ENCODE results near the gene SMARCE1.

Gene SMARCE1

GRCh38 chr17:40647624-40648383 lies at the start of gene SMARCE1:
Gene SMARCE1 (minus strand): TSS chr17:40647818. CDS start chr17:40645802, 2,016 bp downstream.
- DNase-seq: peak; percentile 48 to 73

GRCh38 chr17:40697297-40697696 lies 49.7 kb upstream of the SMARCE1 start:
- DNase-seq: no peak

DNA sequence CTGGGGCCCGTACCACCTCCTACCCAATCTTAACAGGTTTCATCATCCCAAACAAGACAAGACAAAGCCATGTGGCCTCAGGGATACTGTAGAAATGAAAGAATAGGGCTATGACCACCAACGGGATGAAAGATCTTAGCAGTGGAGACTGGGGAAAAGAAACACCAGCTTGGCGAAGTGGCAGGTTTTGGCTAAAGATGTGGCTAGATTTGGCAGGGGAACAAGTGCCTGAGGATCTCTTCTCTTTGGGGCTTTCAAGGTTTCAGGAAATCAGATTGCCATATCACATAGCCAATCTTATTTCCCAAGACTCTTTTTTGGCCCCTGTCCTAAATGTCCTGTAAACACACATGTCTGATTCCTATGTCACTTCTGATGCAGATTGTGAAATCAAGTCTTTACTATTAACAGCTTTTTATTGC lies 49.0 kb upstream of the SMARCE1 start:
- DNase-seq: no peak

DNA sequence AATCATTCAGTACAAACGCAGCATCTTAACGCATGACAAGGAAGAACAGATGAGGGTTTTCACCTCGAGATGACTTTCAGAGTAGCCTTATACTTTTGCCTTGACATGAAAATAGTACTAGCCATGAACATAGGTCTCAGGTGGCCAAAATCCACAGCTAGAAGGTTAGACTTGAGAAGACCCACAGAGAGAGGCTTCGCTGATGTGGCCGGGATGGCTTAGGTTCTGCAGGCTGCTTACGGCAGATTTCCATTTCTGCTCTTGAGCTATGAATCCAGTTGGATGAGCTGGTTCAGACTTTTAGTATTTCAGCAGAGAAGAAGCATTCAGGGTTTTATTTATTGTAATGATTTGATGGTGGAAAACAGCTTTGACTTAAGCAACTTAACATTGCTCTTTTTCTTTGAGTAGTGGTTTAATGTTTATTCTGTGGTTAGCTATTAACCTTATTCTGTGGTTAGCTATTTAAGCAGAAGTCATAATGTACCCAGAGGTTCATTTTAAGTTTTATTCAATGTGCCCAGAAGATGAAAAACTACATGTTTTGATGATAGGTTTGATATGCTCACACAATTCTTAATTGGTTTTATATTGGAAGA lies 48.4 kb upstream of the SMARCE1 start:
- DNase-seq: no peak

DNA sequence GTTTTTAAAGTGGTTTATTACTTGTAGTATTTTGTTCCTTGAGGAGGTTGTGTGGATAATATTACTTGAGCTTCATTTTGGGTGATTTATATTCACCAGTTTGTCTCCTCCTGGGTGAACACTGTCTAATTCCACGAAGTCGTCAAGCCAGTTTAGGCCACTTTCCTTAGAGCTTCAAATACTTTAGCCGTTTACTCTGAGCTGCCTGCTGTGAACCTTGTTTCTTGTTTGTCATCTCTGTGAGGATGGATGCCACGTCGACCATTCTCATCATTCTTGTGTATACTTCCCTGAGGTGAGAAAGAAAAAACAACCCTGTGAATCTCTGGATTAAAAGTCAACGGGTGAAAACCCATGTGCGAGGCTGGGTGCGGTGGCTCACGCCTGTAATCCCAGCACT lies 47.0 kb upstream of the SMARCE1 start:
- DNase-seq: no peak

- DNase-seq: no peak
These were observed 39.5 kb upstream of the SMARCE1 start for GRCh38 chr17:40687106-40687505.

DNA sequence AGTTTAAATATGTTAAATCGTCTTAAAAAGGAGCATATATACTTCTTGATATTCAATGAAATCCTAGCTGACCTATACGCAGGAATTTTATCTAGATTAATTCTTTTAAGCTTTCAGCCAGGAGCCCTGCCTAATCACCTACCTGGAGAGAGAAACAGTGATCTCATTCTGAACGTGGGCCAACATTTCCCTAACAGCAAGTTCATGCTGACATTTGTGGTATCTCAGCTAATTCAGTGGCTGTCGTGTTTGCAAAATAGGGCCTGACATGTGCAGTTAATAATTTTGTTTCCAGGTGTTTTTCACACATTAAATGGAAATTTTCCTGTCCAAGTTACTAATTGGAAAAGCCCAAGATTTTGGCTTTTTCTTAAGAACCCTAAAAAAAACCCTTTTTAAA lies 38.6 kb upstream of the SMARCE1 start:
- no peak for DNase-seq

DNA sequence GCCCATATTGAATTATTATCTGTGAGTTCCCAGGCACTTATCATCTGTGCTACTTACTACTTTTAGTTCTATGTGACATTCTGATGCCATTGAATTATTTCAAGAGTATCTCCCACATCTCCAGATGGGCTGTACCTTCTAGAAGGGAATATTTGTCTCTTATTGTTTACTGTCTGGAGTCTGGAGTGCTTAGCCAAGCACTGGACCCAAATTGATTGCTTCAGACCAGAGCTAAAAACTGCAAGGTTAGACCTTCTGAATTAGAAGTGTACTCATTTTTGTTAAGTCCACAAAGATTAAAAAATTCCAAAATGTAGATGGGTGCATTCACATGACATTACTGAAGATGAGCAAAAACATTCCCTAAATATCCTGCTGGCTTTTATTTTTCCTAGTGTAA lies 33.4 kb upstream of the SMARCE1 start:
- no peak for DNase-seq

- DNase-seq: no peak
These were observed 31.9 kb upstream of the SMARCE1 start for GRCh38 chr17:40679523-40679907.

DNA sequence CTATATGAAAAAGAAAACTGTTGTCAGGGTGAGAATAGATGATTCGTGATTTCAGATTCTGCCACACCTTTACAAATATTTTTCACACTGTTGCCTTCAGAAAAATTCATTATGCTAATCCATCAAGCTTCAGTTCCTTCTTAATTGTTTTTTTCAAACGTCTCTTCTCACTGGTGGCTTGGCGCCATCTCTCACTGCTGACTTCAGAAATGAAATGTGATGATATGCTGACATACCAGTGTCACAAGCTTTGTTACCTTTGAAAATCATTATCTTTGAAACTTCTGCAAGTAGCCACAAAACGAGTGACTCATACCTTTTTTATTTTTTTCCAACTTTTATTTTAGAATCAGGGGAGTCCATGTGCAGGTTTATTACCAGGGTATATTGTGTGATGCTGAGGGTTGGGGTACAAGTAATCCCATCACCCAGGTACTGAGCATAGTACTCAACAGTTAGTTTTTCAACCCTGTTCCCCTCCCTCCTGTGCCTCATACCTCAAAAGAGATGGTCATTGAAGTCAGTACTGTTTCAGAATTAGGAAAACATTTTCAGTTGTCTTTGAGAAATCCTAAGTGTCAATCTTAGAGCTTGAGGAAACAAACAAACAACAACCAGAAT lies 31.4 kb upstream of the SMARCE1 start:
- DNase-seq: no peak

GRCh38 chr17:40675905-40676304 lies 28.3 kb upstream of the SMARCE1 start:
- DNase-seq: no peak

DNA sequence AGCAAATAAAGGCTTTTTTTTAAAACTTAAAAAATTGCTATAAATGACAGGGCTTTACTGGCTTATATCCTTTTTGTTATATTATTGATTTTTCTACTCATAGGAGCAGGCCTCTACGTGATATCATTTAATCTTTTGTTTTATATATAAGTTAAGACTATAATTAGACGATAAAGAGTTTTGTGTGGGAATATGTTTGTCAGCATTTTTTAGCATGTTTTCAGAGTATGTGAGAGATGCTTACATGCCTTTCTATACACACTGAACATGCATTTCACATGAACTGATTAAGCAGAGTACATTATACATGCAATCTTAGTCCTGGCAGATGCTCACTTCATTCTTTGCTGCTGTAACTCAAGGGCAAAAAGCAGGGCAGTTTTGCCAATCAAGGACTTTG lies 25.0 kb upstream of the SMARCE1 start:
- DNase-seq: no peak

DNA sequence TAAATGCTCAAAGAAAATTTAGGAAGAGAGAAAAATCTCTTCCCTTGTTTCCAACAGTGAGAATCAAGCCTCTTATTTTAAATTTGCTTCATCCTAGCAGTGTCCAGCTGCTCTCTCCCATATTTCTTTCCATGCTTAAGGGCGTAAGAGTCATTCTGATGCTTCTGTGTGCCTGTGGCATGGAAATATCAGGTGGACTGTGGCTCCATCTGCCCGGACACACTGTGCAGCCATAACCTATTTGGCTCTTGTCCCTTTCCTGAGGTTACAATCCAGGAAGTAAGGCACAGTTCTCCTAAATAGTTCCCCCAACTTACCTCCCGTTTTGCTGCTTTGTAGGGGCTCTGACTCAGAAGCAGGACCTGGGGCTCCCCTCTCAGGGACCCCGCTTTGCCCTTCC lies 23.7 kb upstream of the SMARCE1 start:
- no peak for DNase-seq

- DNase-seq: no peak
These were observed 18.7 kb upstream of the SMARCE1 start for GRCh38 chr17:40666331-40666730.

- no peak for DNase-seq
These were observed 17.1 kb upstream of the SMARCE1 start, which contains the start of gene KRT222 for GRCh38 chr17:40664582-40665333. Gene KRT222 (minus strand): TSS chr17:40665177. CDS start chr17:40665099, 78 bp downstream.

DNA sequence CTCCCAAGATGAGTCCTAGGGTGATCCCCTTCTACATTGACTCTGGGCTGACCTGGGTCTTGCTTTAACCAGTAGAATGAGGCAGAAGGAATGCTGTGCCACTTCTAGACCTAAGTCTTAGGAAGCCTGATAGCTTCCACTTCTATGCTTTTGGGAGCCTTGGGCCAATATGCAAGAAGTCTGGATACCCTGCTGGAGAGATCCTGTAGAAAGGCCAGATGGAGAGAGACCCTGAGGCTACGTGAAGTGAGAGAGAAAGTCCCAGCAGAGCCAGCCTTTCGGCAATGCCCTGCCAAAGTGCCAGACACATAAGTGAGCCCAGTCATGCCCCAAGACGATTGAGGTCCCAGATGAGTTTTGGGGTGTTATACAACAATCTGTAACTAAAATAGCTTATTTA lies 15.6 kb upstream of the SMARCE1 start:
- no peak for DNase-seq

DNA sequence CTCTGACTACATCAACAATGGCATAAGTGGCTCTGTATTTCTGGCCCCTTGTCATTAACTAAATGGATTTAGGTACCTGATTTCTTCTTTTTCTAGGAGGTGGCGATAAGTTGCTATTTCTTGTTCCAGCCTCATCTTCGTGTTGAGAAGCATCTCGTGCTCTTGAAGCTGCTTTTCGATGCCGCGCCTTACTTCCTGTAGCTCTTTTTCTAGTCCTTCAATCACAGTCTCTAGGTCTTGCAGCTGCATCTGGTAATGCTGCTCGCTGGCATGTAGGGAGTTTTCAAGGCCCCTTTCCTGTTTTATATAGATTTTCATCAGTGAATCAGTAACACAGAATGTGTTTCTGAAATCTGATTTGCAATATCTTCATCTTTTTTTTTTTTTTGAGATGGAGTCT lies 12.3 kb upstream of the SMARCE1 start:
- DNase-seq: no peak

GRCh38 chr17:40658396-40658795 lies 10.8 kb upstream of the SMARCE1 start:
- no peak for DNase-seq

DNA sequence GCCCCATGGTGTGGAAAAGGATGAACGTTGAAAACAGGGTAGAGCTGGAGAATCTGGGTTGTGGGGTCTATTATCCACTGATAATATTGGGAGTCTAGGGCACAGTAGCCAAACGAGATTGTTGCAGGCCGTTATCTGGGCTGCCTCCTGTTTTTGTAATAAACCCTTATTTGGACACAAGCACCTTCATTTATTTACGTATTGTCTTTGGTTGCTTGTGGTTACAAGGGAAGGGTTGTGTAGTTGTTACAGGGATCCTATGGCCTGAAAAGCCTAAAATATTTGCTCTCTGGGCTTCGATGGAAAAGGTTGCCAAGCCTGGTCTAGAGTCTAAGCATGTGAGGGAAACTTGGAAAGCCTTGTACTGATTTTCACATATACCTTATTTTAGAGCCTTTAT lies 4.3 kb upstream of the SMARCE1 start:
- no peak for DNase-seq

DNA sequence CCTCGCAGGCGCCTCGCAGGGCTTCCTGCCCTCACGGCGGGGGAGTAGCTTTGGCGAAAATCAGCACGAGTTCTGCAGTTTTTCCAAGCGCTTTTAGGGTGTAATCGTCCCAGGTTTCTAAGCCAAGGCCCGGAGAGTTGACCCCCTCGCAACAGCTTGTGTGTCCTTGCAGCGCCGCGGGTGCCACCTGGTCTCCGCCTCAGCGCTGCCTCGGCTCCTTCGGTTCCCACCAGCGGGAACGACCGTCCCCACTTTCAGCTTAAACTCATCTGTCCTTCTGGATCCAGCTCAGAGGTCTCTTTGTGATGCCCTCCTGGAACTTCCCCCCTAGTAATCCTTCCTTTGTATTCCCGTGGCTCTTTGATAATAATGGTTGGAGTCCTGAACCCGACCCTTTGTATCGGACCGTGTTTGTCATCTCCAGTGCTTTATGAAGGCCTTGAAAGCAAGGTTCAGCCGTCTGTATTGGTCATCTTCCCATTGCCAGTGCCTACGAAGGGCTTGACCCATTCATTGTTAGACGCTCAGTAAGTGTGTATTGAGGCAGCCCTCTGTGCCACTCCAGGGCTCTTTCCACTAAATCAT lies 858 bp upstream of the SMARCE1 start:
- DNase-seq: peak in 1 of 2 experiments; percentile 42

- peak; percentile 25 to 33 for DNase-seq
These were observed 611 bp downstream of the SMARCE1 start for GRCh38 chr17:40646791-40647623.

DNA sequence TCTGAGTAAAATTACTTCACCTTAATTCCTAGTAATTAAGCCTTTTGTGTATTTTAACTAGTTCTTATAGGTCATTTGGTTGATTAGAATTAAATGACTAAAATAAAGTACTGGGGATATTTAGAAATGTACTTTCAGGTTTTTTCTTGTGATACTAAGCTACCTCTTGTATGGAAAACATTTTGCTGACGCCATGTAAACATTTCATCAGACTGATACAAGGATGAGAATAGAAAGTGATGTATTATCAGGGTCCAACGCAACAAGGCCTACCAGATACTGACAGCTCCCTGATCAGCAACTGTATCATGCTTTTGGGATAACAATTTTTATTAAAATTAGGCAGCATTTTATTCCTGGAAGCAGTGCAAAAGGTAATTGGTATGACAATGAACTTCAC lies 1.7 kb downstream of the SMARCE1 start:
- DNase-seq: no peak
